Prostate gland (tissue), 2 donors: Measurements from ENCODE around the gene LGALS12. TPM values are rescaled to one million over a fixed set of nuclear protein-coding genes. Genes with fewer than 3 reads are reported as not detected.

Source experiments
- DNase-seq: peaks from one replicate; pipeline ENCODE4 v3.0.0-alpha.2; 2019; ENCODE audit warnings: low spot score
- H3K27ac ChIP-seq, 2 donors: fragments of 200-600 bp; sonication (generic); 2 replicates each; pipeline ENCODE4 v1.5.1; 2017 to 2019
- H3K27me3 ChIP-seq: fragments of 200-600 bp; sonication (generic); replicated peaks from 2 replicates; pipeline ENCODE4 v1.5.1; 2019; ENCODE audit not compliant: insufficient read depth
- H3K36me3 ChIP-seq, 2 donors: fragments of 200-600 bp; sonication (generic); 1 replicate in 1 of 2; 2 replicates in 1 of 2; pipeline versions ENCODE4 v1.5.1 to v1.8.1; 2017 to 2019
- H3K4me1 ChIP-seq: fragments of 200-600 bp; sonication (generic); replicated peaks from 2 replicates; pipeline ENCODE4 v1.5.1; 2019
- H3K4me3 ChIP-seq, 2 donors: fragments of 200-600 bp; sonication (generic); 2 replicates each; pipeline ENCODE4 v1.5.1; 2017 to 2019
- H3K9me3 ChIP-seq: fragments of 200-600 bp; sonication (generic); 2 replicates; pipeline ENCODE4 v1.5.1; 2017
- POLR2A ChIP-seq: fragments of 450-650 bp; IDR thresholded peaks from one replicate; pipeline ENCODE4 v1.6.1; 2016; ENCODE audit warnings: antibody characterized with exemption, mild to moderate bottlenecking
- POLR2AphosphoS5 ChIP-seq: sonication (generic); formaldehyde crosslinking; IDR thresholded peaks from one replicate; pipeline ENCODE4 v1.6.1; 2017; ENCODE audit warnings: antibody characterized with exemption
- WGBS: methylation state at CpG from one replicate; pipeline ENCODE4 v1.1.5; 2018; 5-methylcytosine and 5-hydroxymethylcytosine counted together
- intact Hi-C: fragments of 100-400 bp; cut with DNase I; formaldehyde crosslinking; loops from one replicate; pipeline ENCODE4 v1.14.2; 2022
- total RNA-seq, 2 donors: library from RNA; depleted of rRNA; stranded (reverse); fragments of >200 nt; gene quantifications; one replicate each; pipeline ENCODE4 v1.1.0, GENCODE V29; 2016
- TF ChIP-seq, protein P1 (sequence below), 4 experiments: fragments of 200-600 bp in 2 of 4; fragments of 450-650 bp in 2 of 4; sonication (generic) in 2 of 4; IDR thresholded peaks; 1 replicate in 3 of 4; 2 replicates in 1 of 4; pipeline ENCODE4 v1.5.1; 2016 to 2019; ENCODE audit warnings: antibody characterized with exemption in 4 of 4, mild to moderate bottlenecking in 2 of 4, moderate library complexity in 2 of 4

Gene LGALS12
- total RNA-seq, 2 donors from 2014 or later = not detected

- WGBS = 72% methylated on average over 3 of the region's 3 CpGs
- Histone ChIP-seq H3K4me1 (no peaks in the 10 kb centered on the region), H3K27ac (no peak overlapping the region), H3K27me3 (no peaks in the 10 kb centered on the region), H3K4me3 (no peak overlapping the region), H3K9me3 (no peaks in the 10 kb centered on the region), H3K36me3 (no peaks in the 10 kb centered on the region)
- TF ChIP-seq, protein P1, sequence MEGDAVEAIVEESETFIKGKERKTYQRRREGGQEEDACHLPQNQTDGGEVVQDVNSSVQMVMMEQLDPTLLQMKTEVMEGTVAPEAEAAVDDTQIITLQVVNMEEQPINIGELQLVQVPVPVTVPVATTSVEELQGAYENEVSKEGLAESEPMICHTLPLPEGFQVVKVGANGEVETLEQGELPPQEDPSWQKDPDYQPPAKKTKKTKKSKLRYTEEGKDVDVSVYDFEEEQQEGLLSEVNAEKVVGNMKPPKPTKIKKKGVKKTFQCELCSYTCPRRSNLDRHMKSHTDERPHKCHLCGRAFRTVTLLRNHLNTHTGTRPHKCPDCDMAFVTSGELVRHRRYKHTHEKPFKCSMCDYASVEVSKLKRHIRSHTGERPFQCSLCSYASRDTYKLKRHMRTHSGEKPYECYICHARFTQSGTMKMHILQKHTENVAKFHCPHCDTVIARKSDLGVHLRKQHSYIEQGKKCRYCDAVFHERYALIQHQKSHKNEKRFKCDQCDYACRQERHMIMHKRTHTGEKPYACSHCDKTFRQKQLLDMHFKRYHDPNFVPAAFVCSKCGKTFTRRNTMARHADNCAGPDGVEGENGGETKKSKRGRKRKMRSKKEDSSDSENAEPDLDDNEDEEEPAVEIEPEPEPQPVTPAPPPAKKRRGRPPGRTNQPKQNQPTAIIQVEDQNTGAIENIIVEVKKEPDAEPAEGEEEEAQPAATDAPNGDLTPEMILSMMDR (IDR thresholded peaks at IDR 0.05) = no peak
- TF ChIP-seq POLR2A (no peak), POLR2AphosphoS5 (no peak)
- DNase-seq = no peak
- intact Hi-C loops = loop anchor here (5.0 kb wide), 1 partner anchor 42 kb away; no protein-coding TSS in a partner anchor
Measured at GRCh38 chr11:63489879-63490278, 16.0 kb upstream of the LGALS12 start.

DNA sequence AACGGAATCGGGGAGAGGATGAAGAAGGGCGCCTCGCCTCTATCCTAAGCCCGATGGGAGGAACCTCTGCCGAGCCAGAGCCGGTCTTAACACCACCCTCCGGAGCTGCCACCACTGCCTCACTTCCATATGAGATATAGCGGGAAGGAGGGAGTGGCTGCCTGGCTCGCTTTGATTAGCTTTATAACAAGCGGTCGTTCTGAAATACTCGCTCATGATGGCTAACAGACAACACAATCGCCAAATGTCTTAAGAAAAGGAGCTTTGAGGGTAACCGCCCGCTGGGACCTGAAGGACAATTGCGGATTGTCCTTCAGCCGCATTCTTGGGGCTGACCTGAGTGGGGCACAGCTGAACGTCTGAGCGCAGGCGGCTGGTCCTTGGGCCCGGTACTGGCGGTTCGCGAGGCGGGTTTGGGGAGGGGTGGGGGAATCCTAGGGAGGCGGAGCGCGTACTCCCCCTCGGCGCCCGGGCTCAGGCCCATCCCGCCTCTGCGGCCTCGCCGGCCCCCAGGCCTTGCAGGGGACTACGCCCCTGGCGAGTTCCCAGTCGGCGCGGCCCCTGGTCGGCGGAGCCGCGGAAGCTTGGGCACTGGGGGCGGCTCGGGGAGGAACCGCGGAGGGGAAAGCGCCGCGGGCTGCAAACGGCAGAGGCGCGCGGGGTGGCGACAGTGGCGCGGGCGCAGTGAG is 15.2 kb upstream of the LGALS12 start, which contains the start of gene PLAAT5:
Gene PLAAT5 (minus strand): TSS at position 617 of the 689 bp plus-strand sequence. CDS start 133 bp downstream, at position 484.
- Histone ChIP-seq H3K27me3 (no peaks in the 10 kb centered on the region), H3K9me3 (no peaks in the 10 kb centered on the region), H3K4me1 (no peaks in the 10 kb centered on the region), H3K36me3 (no peaks in the 10 kb centered on the region), H3K4me3 (peak within 1 kb of the TSS; percentile 31 to 35), H3K27ac (peak within 1 kb of the TSS; percentile 38 to 62)
- DNase-seq = no peak
- TF ChIP-seq POLR2A (no peak), POLR2AphosphoS5 (no peak)
- TF ChIP-seq, protein P1 (IDR thresholded peaks at IDR 0.05) = no peak
- WGBS = 12% methylated on average over 42 of the region's 60 CpGs
- intact Hi-C loops = loop anchor here (5.0 kb wide), 1 partner anchor 42 kb away; no protein-coding TSS in a partner anchor

GRCh38 chr11:63491240-63491587 is 14.7 kb upstream of the LGALS12 start:
- no peaks in the 10 kb centered on the region for H3K4me1 ChIP-seq
- no peaks in the 10 kb centered on the region for H3K27me3 ChIP-seq
- intact Hi-C loops = loop anchor here (5.0 kb wide), 1 partner anchor 41 kb away; no protein-coding TSS in a partner anchor
- H3K27ac ChIP-seq = peak overlapping the region; percentile 38 to 62
- no peaks in the 10 kb centered on the region for H3K36me3 ChIP-seq
- TF ChIP-seq, protein P1 (IDR thresholded peaks at IDR 0.05) = no peak
- TF ChIP-seq POLR2AphosphoS5 = no peak
- 3% methylated on average over 13 of the region's 13 CpGs for WGBS
- H3K9me3 ChIP-seq = no peaks in the 10 kb centered on the region
- no peak for DNase-seq
- H3K4me3 ChIP-seq = peak overlapping the region; percentile 31 to 35

DNA sequence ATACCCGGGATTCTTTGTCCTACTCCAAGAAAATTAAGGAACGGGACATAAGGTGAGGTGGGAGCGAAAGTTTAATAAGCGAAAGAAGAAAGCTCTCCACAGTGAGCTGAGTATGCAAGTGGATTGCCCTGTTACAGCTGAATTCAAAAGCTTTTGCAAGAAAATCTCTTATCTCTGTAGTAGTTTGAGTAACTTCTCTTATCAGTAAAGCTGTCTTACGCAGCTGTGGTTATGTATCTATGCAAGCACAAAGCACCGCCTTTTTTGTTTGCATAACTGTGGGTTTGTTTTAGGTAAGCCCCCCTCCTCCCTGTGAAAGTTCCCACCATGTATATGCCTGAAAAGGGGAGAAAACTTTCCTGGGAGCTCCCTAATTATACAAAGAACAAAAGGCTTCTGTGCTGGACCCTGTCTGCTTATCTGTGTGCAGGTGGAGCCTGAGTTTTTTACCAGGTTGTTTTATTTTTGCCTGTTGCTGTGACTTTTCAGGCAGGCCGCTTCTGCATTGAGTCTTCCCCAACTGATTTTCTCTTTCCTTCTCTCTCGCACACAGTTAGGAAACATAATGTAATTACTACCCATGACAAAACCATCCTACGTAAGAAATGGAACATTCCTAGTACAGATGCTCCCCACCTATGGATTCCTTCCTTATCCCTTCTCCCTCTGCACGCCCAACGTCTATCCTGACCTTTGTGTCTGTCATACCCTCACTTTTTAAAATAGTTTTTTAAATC is 14.1 kb upstream of the LGALS12 start:
- Histone ChIP-seq H3K36me3 (no peaks in the 10 kb centered on the region), H3K27me3 (no peaks in the 10 kb centered on the region), H3K4me1 (no peaks in the 10 kb centered on the region), H3K9me3 (no peaks in the 10 kb centered on the region), H3K27ac (no peak overlapping the region), H3K4me3 (peak overlapping the region in 1 of 2 donors; percentile 31)
- no peak for TF ChIP-seq POLR2AphosphoS5
- TF ChIP-seq, protein P1 (IDR thresholded peaks at IDR 0.05) = no peak
- intact Hi-C loops = loop anchor here (5.0 kb wide), 1 partner anchor 40 kb away; no protein-coding TSS in a partner anchor
- 55% methylated on average over 11 of the region's 11 CpGs for WGBS
- DNase-seq = no peak
